GM12891 (cell line): Measurements from ENCODE around the gene SERTM1.

Experiments used
- DNase-seq: peaks from one replicate; pipeline ENCODE4 v3.0.0; 2011; ENCODE audit warnings: low spot score; ENCODE audit not compliant: insufficient read length
- FAIRE-seq: peaks from 2 replicates; lab custom pipeline; 2011; peaks lifted over from hg19 to GRCh38; lab: Jason Lieb, UNC
- PAX5 ChIP-seq: IDR thresholded peaks from 2 replicates; pipeline ENCODE4 v1.6.1; 2011; ENCODE audit warnings: low read length, moderate library complexity, mild to moderate bottlenecking; ENCODE audit not compliant: insufficient read depth, severe bottlenecking
- POLR2A ChIP-seq: IDR thresholded peaks from 2 replicates; pipeline ENCODE4 v1.6.1; 2011; ENCODE audit warnings: low read depth, low read length, control low read depth
- POLR2AphosphoS5 ChIP-seq: IDR thresholded peaks from 2 replicates; pipeline ENCODE4 v1.6.1; 2011; ENCODE audit warnings: low read depth, low read length, control low read depth
- POU2F2 ChIP-seq: IDR thresholded peaks from 2 replicates; pipeline ENCODE4 v1.6.1; 2011; ENCODE audit warnings: low read depth, mild to moderate bottlenecking, control low read depth, low read length, moderate library complexity
- SPI1 ChIP-seq: IDR thresholded peaks from 2 replicates; pipeline ENCODE4 v1.6.1; 2011; ENCODE audit warnings: low read depth, low read length, control low read depth
- TAF1 ChIP-seq: IDR thresholded peaks from 2 replicates; pipeline ENCODE4 v1.6.1; 2011; ENCODE audit warnings: low read depth, low read length, control low read depth

The SERTM1 gene

DNA sequence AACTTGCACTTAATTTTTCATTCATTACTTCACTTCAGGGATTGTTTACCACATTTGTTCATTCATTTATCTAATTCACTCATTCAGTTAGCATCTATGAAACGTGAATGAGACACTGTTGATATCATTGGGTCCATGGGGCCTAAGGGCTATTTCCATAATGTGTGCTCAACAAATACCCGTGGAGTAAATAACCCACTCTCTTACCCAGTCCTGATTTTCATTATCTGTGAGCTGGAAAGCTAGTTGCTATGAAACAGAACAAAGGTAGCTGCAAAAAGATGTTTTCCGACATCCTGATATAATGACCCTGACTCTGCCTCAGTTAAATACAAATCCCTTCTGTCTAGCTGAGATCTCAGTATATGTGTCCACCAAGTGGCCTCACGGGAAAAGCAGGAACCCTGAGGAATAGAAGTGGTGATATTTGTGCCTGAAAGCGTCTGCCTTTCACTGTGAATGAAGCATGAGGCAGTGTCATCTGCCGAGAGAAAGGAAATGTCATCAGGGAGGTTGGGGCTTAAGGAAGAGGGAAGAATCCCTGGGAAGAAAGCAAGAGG, 63.8 kb downstream of the SERTM1 start:
- FAIRE-seq (no peak), DNase-seq (no peak)
- no peak for TF ChIP-seq POLR2A

DNA sequence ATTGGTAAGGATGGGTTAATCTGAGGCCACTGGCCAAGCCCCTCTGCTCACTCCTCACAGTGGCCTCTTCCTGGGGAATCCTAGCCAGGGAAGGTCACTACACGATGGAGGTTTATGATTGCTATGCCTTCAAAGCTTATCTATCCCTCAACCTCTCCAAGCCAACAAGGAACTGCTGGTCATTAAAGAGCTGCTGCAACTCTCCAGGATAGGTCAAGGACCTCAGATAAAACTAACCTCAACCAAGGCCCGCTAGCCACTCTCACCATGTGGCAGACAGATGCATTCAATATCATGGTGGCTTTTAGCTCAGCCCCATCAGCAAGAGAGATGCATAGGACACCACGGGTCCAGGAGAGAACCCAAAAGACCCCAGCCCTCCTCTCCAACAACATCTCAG, 71.6 kb downstream of the SERTM1 start:
- TF ChIP-seq POU2F2 (no peak), POLR2AphosphoS5 (no peak), SPI1 (no peak), PAX5 (no peak), TAF1 (no peak), POLR2A (no peak)
- DNase-seq: no peak
- no peak for FAIRE-seq

DNA sequence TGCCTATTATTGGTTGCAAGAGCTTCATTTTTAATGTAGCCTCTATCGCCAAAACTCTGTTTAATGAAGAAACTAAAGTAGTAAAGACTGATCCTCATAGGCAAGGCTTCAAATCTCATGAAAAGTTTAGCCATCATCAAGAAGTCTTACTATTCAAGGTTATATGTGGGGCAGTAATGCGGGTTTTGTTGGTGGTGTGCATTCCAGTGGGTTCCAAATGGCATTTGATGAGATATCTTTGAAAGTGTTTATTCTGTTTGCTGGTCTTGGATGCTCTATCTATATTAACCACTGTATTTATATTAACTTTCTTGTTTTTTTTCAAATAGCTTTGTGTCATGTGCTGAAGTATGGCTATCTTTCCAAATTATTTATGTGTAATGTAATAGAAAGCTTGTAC, 72.2 kb downstream of the SERTM1 start:
- no peak for DNase-seq
- FAIRE-seq: no peak
- TF ChIP-seq POLR2AphosphoS5 (no peak), SPI1 (no peak), POLR2A (no peak), PAX5 (no peak), TAF1 (no peak), POU2F2 (no peak)
